Stomach (tissue), 4 donors: ENCODE data around the gene OR10V1.

Experiments
- CTCF ChIP-seq, 7 experiments: fragments of 450-650 bp in 4 of 7; fragments of 200-600 bp in 3 of 7; sonication (generic) in 3 of 7; IDR thresholded peaks; one replicate each; pipeline ENCODE4 v1.5.1; 2016 to 2019; ENCODE audit warnings: antibody characterized with exemption in 7 of 7, control low read depth in 2 of 7, mild to moderate bottlenecking in 1 of 7
- POLR2A ChIP-seq, 4 donors: fragments of 450-650 bp; IDR thresholded peaks; one replicate each; pipeline ENCODE4 v1.6.1; 2016; ENCODE audit warnings: antibody characterized with exemption in 4 of 4, control low read depth in 2 of 4, mild to moderate bottlenecking in 1 of 4, moderate library complexity in 1 of 4

- TF ChIP-seq CTCF (IDR thresholded peaks at IDR 0.05) (no peak), POLR2A (IDR thresholded peaks at IDR 0.05) (no peak)
Measured at GRCh38 chr11:59669611-59670009, 44.0 kb downstream of the OR10V1 start.
